Ammon's horn (tissue), 1 donor: ENCODE data around the gene PET100.
A peak's percentile ranks its signal among the peaks of the same experiment; 100 is the strongest.

Experiments
- DNase-seq: peaks from one replicate; pipeline ENCODE4 v3.0.0-alpha.2; 2016; ENCODE audit warnings: low spot score

The PET100 gene

GRCh38 chr19:7650148-7650547 is 20.6 kb downstream of the PET100 start:
- no peak for DNase-seq

- DNase-seq: peak; percentile 73
These were observed 22.6 kb downstream of the PET100 start for GRCh38 chr19:7652061-7652641.

- DNase-seq: no peak
These were observed 24.8 kb downstream of the PET100 start for GRCh38 chr19:7654401-7654800.

GRCh38 chr19:7655581-7655980 is 26.0 kb downstream of the PET100 start:
- no peak for DNase-seq

- no peak for DNase-seq
These were observed 27.6 kb downstream of the PET100 start for GRCh38 chr19:7657131-7657751.

- DNase-seq: peak; percentile 88
These were observed 28.7 kb downstream of the PET100 start for GRCh38 chr19:7658219-7658686.

- no peak for DNase-seq
These were observed 32.3 kb downstream of the PET100 start for GRCh38 chr19:7661744-7662538.

- DNase-seq: no peak
These were observed 33.1 kb downstream of the PET100 start for GRCh38 chr19:7662657-7663056.

- no peak for DNase-seq
These were observed 34.1 kb downstream of the PET100 start for GRCh38 chr19:7663706-7664105.

GRCh38 chr19:7665076-7665475 is 35.5 kb downstream of the PET100 start:
- peak; percentile 35 for DNase-seq

- DNase-seq: no peak
These were observed 39.2 kb downstream of the PET100 start, which contains the start of gene RETN for GRCh38 chr19:7668842-7669241. TSS of gene RETN (plus strand) at chr19:7669049. CDS start at chr19:7669327, 278 bp downstream.

GRCh38 chr19:7669641-7670040 is 40.0 kb downstream of the PET100 start:
- no peak for DNase-seq

GRCh38 chr19:7670150-7670783 is 40.7 kb downstream of the PET100 start:
- DNase-seq: peak; percentile 54

- no peak for DNase-seq
These were observed 41.2 kb downstream of the PET100 start for GRCh38 chr19:7670790-7671189.

GRCh38 chr19:7672522-7672921 is 42.9 kb downstream of the PET100 start:
- no peak for DNase-seq

- peak; percentile 74 for DNase-seq
These were observed 44.7 kb downstream of the PET100 start for GRCh38 chr19:7674010-7675005.

GRCh38 chr19:7676376-7676775 is 46.8 kb downstream of the PET100 start:
- no peak for DNase-seq

GRCh38 chr19:7676854-7677253 is 47.3 kb downstream of the PET100 start, which contains the start of gene MCEMP1:
TSS of gene MCEMP1 (plus strand) at chr19:7677090. CDS start at chr19:7677121, 31 bp downstream.
- no peak for DNase-seq

GRCh38 chr19:7677669-7678311 is 48.2 kb downstream of the PET100 start:
- no peak for DNase-seq

- peak; percentile 43 for DNase-seq
These were observed 49.6 kb downstream of the PET100 start for GRCh38 chr19:7678971-7679751.
